SIG-M5 (cell line): ENCODE data around the gene MYRF.

Source experiments
- DNase-seq: peaks from one replicate; lab custom pipeline; 2025; lab: John Stamatoyannopoulos, UW

Gene MYRF

DNA sequence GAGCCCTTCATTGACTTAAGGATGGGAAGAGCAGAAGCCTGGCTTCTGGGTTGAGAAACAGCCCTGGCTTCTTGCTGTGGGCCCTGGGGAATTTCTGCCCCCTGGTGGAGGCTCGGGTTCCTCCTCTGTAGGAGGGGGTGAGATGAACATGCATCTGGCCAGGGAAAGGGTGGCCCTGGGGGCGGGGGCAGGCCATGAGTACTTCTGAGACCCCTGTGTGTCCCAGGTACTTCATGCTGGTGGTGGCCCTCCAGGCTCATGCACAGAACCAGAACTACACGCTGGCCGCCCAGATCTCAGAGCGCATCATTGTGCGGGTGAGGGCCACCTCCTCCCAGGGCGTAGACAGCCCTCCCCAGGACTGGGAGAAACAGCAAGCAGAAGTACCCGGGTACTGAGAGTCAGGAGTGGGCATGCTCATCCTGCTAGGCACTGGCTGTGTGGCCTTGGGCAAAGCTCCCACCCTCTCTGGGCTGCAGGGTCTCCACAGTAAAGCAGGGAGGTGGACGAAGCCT lies 24.2 kb downstream of the MYRF start:
- peak; percentile 5 for DNase-seq

DNA sequence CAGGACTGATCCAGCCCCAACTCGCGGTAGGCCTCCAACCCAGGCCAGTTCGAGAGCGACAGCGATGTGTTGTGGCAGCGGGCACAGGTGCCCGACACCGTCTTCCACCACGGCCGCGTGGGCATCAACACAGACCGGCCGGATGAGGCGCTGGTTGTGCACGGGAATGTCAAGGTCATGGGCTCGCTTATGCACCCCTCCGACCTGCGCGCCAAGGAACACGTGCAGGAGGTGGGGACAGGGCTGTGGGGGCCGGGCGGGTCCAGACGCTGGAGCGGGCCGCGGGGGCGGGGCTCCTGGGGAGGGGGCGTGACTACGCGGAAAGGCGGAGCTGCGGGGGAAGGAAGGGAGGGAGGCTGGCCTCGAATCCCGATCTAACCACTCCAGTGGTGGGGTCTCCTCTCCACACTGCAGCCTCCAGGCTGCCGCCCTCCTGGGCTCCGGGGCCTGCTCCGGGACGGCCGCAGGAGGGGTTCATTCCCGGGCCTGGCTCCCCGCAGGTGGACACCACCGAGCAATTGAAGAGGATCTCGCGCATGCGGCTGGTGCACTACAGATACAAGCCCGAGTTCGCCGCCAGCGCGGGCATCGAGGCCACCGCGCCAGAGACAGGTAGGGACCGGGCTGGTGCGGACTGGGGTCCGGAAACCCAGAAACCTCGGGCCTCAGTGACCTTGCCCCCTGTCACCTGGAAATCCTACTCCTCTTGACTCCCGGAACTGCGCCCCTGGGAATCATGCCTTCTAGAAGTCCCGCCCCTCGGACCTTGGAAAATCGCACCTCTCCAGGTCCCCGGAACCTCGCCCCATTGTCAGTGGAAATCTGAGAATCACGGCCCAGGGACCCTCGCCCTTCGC lies 25.0 kb downstream of the MYRF start:
- no peak for DNase-seq

DNA sequence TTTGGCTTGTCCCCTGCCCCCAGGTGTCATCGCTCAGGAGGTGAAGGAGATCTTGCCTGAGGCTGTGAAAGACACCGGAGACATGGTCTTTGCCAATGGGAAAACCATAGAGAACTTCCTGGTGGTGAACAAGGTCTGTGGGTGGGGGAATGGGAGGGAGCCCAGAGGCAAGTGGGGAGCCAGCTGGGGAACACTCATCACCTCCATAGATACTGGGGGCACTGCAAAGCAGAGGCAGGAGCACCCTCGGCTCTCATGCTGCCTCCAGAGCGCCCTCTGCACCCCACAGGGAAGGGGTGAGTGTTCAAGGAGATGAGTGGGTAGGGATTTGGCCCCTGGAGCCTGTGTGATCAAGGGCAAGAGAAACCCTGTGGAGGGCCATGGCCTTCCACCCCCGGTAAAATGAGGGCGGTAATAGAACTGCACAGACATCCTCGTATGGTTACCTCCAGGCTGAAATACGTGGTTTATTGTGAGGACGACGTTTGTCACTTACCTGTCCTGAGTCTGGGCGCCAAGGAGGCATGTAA lies 26.0 kb downstream of the MYRF start:
- DNase-seq: no peak

DNA sequence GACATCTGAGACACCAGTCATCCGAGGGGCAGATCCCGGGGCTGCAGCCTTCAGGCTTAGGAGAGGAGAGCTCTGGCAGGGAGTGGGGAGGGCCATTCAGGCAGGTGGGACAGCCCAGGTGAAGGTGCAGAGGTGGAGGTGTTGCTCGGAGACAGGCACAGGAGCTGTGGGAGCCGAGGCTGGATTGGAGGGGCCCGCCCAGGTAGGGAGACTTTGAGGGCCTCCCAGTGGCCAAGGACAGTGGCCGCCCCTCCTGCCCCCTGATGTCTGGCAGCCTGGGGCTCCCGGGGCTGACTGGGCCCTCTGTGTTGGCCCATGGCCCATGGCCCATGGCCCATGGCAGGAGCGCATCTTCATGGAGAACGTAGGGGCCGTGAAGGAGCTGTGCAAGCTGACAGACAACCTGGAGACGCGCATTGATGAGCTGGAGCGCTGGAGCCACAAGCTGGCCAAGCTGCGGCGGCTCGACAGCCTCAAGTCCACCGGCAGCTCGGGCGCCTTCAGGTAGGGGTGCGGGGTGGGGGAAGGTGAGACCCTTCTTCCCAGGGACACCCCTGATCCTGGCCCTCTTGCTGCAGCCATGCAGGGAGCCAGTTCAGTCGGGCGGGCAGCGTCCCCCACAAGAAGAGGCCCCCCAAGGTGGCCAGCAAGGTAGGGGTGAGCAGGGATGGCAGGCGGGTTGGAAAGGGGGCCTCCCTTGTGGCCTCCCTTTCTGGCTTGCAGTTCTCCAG lies 26.6 kb downstream of the MYRF start:
- DNase-seq: no peak

DNA sequence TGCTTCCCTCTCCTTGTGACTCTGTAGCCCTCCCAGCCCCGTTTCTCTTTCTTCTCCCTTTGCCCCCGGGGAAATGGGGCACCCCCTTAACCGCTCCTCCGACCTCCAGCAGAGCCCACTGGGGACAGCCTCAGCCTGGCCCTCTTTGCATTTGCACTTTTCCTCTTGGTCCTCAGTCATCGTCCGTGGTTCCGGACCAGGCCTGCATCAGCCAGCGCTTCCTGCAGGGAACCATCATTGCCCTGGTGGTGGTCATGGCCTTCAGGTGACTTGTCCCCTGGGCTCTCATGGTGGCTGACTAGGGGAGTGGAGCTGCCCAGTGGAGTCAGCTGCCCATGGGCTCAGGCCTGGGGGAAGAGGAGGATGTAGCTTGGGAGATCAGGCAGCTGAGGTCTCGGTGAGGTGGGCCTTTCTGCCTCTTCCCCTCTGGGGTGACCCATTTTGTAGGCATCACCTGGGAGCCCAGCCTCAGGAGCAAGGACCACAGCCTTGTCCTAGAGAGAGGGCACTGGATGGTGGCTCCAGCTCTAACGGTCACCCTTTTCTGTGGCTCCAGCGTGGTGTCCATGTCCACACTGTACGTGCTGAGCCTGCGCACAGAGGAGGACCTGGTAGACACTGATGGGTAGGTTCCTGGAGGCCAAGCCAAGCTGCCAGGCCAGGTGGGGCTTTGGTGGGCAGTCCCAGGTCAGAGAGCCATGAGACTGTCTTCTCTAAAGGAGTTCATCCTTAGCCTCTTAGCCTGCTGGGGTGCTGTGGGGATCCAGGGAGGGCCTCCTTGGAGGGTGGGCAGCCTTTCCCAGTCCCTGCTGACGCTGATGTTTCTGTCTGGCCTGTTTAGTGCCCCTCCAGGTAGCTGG lies 27.5 kb downstream of the MYRF start:
- DNase-seq: no peak

DNA sequence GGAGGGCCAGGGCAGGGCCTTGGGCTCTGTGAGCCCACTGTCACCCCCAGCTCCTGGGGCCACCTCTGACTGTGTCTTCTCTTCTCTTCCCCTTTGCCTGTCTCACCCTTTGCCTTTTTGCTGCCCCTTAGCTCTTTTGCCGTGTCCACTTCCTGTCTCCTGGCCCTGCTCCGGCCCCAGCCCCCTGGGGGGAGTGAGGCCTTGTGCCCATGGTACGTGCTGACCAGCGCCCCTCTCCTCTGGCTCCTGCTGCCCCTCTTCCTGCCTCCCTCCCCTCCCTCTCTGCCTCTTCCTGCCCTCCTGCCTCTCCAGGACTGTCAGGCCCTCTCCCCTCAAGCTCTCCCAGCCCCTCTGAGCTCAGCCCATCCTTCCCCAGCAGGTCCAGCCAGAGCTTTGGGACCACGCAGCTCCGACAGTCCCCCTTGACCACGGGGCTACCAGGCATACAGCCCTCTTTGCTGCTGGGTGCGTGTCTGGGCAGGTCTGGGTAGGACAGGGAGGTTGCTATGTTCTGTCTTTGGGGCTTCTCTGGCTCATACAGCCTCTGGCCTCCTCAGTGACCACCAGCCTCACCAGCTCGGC lies 28.2 kb downstream of the MYRF start:
- DNase-seq: no peak

DNA sequence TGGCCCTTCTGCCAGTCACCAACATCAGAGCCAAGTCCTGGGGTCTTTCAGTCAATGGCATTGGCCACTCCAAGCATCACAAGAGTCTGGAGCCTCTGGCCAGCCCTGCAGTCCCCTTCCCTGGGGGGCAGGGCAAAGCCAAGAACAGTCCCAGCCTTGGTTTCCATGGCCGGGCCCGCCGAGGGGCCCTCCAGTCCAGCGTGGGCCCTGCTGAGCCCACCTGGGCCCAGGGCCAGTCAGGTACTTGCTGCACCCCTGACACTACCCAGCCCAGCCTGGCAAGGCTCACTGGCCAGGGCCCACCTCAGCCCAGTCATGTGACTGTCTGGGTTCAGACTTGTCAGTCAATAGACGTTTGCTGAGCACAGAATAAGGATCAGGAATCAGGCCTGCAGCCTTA lies 29.1 kb downstream of the MYRF start:
- no peak for DNase-seq

DNA sequence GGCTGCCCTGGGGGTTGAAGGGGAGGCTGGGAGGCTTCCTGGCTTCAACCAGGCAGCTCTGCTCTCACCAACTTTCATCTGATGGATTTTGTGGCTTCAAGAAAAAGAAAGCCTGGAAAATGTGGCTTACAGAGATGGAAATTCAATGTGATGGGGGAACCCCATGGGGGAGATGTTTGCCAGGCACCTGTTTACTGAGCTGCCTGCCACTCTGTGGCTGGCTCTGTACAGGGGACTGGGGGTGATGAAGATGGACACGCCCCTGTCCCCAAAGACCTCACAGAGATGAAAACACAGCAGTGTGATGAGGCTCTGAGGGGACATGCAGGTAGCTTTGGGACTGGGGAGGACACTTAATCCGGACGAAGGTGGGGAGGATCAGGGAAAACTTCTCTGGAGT lies 29.9 kb downstream of the MYRF start:
- no peak for DNase-seq

DNA sequence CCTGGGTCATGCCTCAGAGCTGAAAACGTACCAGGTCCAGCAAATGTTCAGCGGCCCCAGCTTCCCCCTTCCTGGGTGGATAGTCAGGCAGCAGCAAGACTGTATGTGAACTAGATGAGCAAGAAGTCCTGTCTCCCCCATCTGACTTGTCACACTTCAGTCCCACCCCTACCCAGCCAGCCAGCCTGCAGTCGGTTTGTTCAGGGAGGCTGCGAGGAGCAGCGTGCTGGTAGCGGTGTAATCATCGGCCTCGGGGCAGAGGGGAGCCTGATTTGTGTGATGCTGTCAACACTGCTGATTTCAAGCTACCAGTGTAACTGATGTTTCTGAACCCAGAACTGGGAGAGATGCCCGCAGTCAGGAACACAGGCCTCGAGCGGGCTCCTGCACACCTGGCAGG lies 30.4 kb downstream of the MYRF start:
- DNase-seq: no peak

DNA sequence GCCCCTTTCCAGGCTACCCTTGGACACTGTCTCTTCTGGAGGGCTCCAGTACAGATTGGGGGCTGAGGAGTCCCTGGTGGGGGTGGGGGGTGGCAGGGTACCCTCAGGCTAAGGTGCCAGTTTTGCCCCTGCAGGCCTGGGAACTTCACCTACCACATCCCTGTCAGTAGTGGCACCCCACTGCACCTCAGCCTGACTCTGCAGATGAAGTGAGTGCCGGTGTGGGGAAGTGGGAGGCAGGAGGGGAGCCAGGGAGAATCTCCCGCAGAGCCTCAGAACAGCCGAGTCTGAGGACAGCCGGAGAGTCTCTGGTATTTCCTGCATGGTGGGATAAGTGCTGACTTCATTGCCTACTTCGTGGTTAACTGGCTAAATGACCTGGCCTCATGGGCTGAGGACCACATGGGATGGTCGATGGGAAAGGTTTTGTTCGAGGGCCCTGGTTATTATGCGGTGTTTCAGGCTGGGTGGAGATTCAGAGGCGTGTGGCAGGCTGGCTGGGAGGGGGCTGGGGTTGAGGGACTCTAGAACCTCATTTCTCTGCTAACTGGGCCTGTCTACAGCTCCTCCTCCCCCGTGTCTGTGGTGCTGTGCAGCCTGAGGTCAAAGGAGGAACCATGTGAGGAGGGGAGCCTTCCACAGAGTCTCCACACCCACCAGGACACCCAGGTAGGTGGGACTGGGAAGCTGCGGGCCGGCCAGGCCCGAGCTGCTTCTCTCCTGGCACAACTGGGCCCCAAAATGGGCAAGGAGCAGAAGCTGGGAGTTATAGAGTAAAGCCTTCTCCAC lies 31.5 kb downstream of the MYRF start:
- DNase-seq: no peak

DNA sequence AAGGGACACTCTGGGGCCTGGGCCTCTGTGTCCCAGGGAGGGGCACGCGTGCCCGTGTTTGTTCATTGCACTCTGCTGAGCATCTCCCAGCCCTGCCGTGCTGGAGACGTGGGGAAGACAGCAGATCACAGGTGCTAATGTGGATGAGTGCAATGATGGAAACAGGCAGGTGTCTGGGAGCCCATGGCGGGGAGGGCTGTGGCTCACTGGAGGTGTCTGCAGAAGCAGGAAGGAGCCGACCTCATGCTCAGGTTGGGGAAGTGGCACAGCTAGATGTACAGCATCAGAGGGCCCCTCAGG lies 32.0 kb downstream of the MYRF start:
- DNase-seq: no peak

DNA sequence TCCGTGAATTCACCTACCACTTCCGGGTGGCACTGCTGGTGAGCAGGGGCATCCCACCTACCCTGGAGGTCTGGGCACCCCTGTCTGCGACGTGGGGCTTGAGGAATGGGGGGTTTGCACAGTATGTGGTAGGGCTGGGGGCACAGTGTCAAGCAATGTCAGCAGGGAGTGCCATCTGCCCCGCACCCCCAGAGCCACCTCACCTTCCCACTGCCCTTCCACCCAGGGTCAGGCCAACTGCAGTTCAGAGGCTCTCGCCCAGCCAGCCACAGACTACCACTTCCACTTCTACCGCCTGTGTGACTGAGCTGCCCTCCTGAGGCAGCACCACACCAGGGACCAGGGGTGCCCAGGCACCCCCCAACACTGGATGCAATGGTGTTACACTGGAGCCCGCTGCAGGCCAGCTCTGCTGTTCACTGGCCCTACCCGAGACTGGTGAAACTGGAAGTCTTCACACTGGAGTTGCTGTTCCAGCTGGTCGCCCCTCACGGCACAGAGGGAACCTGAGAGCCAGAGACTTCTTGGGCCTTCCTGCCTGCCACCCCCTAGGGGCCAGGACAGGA lies 33.5 kb downstream of the MYRF start:
- DNase-seq: no peak

DNA sequence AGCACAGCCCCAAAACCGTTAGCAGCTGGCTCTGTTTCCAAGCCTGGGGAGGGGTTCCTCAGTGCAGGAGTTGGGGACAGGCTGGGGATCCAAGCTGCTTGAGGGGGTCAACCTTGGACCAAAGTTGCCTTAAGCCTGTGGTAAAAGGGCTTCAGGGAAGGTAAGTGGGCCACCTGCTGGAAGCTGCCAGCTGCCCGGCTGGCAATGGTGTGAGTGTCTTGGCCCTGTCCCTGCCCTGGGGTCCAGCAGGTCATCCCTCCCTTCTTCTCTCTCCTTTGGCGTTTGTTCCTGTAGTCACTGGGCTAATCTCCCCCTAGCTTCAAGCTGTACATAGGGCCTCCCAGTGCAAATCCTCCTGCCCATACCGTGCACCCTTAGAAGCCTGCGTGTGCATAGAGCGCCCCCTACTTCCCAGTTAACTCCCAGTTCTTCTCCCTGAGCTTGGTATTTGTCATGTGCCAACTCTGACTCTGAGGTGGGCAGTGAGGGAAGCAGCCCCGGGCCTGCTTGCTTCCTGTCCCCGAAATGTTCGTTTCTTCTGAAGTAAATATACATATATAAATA lies 35.6 kb downstream of the MYRF start:
- no peak for DNase-seq

DNA sequence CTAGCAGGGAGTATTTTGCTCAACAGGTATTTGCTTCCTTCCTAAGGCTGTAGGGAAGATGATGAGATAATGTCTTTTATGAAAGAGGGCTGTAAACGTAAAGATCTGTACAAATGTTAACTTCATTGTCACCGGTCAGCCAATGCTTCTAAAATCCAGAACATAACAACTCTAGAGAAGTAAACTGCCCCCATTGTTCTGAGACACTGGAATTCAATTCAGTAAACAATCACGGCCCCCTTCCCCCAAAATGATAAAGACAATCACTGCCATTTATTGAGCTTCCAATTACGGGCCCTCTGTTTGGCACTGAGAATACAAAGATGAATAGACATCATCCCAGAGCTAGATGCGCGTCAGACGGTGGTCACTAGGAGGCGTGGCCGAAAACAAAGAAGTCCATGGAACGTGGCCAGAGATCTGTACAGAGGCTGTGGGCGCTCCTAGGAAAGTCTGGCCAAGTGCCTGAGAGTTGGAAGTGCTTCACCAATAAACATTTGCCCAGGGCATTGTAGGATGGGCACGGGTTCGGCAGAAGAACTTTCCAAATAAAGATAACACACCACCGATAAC lies 39.4 kb downstream of the MYRF start:
- DNase-seq: no peak

DNA sequence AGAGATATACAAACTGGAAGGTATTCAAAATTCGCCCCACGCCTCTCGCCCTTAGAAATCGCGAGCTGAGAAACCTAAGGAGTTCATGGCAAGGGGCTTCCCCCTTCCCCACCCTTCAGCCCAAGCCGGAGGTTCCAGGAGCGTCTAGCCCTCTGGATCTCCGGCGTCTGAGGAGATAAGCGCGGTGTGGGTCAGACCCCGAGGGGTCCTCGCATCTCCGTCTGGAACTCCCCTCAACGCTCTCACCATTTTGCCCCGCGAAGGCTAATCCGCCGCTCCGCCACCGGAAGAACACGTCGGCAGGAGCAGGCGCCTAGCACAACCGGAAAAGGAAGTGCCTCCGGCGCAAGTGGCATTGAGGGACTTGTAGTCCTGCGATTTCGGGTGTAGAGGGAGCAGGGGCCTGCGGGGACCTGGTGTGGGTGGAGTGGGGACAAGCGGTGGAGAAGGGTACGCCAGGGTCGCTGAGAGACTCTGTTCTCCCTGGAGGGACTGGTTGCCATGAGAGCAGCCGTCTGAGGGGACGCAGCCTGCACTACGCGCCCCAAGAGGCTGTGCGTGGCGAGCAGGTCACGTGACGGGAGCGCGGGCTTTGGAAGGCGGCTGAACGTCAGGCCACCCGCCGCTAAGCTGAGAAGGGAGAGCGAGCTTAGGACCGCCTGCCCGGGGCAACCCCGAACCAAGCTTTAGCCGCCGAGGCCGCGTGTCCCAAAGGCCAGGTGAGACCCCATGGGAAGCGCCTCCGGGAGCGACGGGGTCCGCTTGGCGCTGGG lies 40.1 kb downstream of the MYRF start, which contains the start of the genes FEN1 and TMEM258:
Gene FEN1 (plus strand): TSS at position 602 of the 773 bp plus-strand sequence. CDS start 2,451 bp downstream, outside the sequence.
Gene TMEM258 (minus strand): TSS at position 290 of the 773 bp plus-strand sequence. CDS start 41 bp downstream, at position 249.
- peak; percentile 72 for DNase-seq

DNA sequence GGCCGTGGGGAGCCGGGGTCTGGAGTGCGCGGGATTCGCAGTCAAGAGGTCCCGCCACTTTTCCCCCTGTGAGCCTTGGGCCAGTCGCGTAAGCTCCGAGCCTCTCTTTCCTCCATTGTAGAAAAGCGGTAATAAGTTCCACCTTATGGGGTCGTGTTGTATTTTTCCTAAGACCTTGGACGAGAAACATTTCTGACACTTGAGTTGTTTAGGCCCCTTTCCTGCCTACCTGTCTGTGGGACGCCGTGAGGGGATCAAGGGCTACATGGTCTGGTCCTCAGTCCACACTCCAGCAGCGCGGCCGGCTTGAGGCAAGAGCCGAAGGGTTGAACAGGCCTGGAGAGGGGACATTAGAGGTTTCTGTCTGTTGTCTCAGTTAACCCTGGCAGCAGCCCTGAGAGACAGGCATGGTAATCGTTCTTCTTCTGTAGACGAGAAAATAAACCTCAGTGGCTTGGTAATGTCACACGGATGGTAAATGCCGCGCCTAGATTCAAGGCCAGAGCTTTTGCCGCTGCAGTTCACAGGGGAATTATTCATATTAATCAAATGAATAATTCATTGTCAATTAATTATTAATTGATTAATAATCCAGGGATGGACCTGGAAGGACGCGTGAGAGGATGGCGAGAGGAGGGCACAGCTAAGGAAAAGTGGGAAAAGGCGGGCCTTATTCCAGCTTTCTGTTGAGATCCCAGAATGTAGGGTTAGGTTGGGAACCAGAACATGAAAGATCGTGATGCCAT lies 40.8 kb downstream of the MYRF start:
- no peak for DNase-seq

DNA sequence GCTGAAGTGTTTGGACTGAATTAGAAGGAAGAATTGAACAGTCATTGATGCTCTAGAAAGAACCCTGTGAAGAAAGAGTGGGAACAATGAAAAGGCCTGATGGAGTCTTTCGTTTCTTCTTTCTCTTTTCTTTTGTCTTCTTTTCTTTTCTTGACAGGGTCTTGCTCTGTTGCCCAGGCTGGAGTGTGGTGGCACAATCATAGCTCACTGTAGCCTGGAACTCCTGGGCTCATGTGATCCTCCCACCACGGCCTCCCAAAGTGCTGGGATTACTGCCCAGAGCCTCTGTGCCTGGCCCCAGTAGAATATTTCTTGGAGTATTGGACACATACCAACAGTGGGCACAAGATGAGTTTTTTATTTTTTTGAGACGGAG lies 41.4 kb downstream of the MYRF start:
- DNase-seq: no peak

DNA sequence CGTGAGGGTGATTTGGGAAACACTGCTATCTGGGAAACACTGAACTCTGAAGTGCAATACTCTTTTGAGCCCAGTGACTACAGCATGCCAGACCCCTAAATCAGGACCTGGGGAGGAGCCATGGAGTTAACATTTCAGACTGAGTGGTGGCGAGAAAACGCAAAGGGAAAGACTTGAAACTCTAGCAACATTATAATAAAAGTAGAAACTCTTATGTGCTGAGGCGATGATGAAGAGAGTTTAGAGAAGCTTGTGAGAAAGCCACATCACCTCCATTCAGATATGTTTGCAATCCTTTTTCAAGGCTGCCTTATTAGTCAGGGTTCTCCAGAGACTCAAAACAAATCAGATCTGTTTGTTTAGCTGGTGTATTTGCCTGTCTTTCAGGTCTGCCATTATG lies 42.1 kb downstream of the MYRF start:
- DNase-seq: no peak
